Stimulated activated CD8-positive, alpha-beta memory T cell treated with anti-CD3 and anti-CD28 coated beads, Interleukin-4, amount 100 ng/mL, for 4 hours (primary cell): ENCODE measurements around the gene RAG2.
"Not testable (repeated sequence)": the region's sequence is repeated elsewhere in the genome, so short reads cannot be mapped to it uniquely, and the experiment has no call there.

ENCODE experiments used
- DNase-seq, 2 donors: peaks; one replicate each; pipeline ENCODE4 v3.0.0-alpha.2; 2020; ENCODE audit warnings: low read depth in 2 of 2, low spot score in 1 of 2

The RAG2 gene

DNA sequence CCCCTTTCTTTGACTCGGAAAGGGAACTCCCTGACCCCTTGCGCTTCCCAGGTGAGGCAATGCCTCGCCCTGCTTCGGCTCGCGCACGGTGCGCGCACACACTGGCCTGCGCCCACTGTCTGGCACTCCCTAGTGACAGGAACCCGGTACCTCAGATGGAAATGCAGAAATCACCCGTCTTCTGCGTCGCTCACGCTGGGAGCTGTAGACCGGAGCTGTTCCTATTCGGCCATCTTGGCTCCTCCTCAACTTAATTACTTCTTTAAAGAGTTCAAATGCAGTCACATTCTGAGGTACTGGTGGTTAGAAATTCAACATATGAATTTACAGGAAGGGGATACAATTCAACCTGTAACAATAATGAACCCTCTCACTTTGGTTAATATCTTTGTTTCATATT is 40.6 kb downstream of the RAG2 start:
- DNase-seq: not testable (repeated sequence)

DNA sequence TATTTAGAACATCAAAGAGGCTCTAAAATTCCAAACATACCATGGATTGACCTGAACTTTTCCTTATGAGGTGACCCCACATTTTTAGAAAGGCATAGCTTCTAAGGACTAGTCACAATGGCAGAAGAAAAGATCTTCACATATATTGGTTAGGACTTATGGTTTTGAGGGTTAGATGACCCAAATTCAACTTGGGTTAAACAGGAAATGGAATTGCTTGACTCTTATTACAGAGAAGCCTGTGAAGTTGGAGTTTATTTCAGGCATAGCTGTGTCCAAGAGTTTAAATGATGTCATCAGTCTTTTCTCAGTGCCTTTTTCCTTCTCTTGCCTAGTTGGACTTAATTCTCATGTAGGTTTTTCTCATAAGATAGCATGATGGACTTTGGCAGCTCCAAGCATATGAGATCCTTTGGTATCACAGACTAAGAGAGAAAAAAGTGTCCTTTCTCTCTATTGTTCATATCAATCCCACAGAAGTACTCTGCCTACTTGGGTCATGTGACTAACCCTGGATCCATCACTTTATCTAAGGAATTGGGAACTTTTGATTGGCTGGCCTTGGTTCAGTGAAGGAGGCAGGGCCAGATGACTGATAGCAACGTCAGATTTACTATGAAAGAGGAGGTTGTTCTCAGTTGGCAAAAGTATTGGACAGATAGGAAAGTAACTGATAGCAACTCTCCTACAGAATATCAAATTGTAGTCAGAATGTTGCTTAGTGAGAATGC is 47.5 kb downstream of the RAG2 start:
- DNase-seq: no peak
